H1 (cell line): ENCODE measurements around the gene NELFE. TPM values are rescaled to one million over a fixed set of nuclear protein-coding genes. Genes with fewer than 3 reads are reported as not detected.

ENCODE experiments used
- EP300 ChIP-seq, 2 experiments: IDR thresholded peaks; 1 replicate in 1 of 2; 2 replicates in 1 of 2; pipeline ENCODE4 v1.6.1; 2011 to 2012; ENCODE audit warnings: low read depth in 2 of 2, low read length in 2 of 2, mild to moderate bottlenecking in 2 of 2, borderline replicate concordance in 1 of 2, inconsistent platforms in 1 of 2, moderate library complexity in 1 of 2
- polyA plus RNA-seq, 7 experiments: library from polyadenylated mRNA; depleted of rRNA in 3 of 7; stranded (reverse) in 5 of 7; unstranded in 2 of 7; fragments of >200 nt in 5 of 7; fragments of 200-250 nt in 2 of 7; gene quantifications; 1 replicate in 5 of 7; 2 replicates in 1 of 7; 4 replicates in 1 of 7; pipeline versions ENCODE4 v1.2.1 to v1.2.3, GENCODE V29; 2011 to 2013; ENCODE audit warnings: missing spikeins in 2 of 7, mixed read lengths in 2 of 7
- total RNA-seq: library from RNA; stranded (reverse); fragmentation: NEBNext Ultra II Directional; extraction: Animal tissue kit (Norgen Biotek cat#: 25700); gene quantifications from 2 replicates; pipeline ENCODE4 v1.2.1, GENCODE V29; 2021
- TF ChIP-seq, protein P1 (sequence below): fragments of 300-600 bp; sonication (generic); IDR thresholded peaks from 2 replicates; pipeline ENCODE4 v1.7.1; 2012; ENCODE audit warnings: low read length, moderate library complexity, mild to moderate bottlenecking, inconsistent platforms; ENCODE audit not compliant: insufficient replicate concordance

Gene NELFE
- total and polyA plus RNA-seq, 2 of the 8 experiments (the other 6 are each of a cell fraction or from before 2014, with no cell fraction given) = 49.2 to 71.5 TPM

DNA sequence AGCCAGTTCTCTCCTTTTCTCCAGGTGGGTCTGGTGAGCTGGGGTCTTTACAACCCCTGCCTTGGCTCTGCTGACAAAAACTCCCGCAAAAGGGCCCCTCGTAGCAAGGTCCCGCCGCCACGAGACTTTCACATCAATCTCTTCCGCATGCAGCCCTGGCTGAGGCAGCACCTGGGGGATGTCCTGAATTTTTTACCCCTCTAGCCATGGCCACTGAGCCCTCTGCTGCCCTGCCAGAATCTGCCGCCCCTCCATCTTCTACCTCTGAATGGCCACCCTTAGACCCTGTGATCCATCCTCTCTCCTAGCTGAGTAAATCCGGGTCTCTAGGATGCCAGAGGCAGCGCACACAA, 13.6 kb downstream of the NELFE start (continued):
- TF ChIP-seq, protein P1, sequence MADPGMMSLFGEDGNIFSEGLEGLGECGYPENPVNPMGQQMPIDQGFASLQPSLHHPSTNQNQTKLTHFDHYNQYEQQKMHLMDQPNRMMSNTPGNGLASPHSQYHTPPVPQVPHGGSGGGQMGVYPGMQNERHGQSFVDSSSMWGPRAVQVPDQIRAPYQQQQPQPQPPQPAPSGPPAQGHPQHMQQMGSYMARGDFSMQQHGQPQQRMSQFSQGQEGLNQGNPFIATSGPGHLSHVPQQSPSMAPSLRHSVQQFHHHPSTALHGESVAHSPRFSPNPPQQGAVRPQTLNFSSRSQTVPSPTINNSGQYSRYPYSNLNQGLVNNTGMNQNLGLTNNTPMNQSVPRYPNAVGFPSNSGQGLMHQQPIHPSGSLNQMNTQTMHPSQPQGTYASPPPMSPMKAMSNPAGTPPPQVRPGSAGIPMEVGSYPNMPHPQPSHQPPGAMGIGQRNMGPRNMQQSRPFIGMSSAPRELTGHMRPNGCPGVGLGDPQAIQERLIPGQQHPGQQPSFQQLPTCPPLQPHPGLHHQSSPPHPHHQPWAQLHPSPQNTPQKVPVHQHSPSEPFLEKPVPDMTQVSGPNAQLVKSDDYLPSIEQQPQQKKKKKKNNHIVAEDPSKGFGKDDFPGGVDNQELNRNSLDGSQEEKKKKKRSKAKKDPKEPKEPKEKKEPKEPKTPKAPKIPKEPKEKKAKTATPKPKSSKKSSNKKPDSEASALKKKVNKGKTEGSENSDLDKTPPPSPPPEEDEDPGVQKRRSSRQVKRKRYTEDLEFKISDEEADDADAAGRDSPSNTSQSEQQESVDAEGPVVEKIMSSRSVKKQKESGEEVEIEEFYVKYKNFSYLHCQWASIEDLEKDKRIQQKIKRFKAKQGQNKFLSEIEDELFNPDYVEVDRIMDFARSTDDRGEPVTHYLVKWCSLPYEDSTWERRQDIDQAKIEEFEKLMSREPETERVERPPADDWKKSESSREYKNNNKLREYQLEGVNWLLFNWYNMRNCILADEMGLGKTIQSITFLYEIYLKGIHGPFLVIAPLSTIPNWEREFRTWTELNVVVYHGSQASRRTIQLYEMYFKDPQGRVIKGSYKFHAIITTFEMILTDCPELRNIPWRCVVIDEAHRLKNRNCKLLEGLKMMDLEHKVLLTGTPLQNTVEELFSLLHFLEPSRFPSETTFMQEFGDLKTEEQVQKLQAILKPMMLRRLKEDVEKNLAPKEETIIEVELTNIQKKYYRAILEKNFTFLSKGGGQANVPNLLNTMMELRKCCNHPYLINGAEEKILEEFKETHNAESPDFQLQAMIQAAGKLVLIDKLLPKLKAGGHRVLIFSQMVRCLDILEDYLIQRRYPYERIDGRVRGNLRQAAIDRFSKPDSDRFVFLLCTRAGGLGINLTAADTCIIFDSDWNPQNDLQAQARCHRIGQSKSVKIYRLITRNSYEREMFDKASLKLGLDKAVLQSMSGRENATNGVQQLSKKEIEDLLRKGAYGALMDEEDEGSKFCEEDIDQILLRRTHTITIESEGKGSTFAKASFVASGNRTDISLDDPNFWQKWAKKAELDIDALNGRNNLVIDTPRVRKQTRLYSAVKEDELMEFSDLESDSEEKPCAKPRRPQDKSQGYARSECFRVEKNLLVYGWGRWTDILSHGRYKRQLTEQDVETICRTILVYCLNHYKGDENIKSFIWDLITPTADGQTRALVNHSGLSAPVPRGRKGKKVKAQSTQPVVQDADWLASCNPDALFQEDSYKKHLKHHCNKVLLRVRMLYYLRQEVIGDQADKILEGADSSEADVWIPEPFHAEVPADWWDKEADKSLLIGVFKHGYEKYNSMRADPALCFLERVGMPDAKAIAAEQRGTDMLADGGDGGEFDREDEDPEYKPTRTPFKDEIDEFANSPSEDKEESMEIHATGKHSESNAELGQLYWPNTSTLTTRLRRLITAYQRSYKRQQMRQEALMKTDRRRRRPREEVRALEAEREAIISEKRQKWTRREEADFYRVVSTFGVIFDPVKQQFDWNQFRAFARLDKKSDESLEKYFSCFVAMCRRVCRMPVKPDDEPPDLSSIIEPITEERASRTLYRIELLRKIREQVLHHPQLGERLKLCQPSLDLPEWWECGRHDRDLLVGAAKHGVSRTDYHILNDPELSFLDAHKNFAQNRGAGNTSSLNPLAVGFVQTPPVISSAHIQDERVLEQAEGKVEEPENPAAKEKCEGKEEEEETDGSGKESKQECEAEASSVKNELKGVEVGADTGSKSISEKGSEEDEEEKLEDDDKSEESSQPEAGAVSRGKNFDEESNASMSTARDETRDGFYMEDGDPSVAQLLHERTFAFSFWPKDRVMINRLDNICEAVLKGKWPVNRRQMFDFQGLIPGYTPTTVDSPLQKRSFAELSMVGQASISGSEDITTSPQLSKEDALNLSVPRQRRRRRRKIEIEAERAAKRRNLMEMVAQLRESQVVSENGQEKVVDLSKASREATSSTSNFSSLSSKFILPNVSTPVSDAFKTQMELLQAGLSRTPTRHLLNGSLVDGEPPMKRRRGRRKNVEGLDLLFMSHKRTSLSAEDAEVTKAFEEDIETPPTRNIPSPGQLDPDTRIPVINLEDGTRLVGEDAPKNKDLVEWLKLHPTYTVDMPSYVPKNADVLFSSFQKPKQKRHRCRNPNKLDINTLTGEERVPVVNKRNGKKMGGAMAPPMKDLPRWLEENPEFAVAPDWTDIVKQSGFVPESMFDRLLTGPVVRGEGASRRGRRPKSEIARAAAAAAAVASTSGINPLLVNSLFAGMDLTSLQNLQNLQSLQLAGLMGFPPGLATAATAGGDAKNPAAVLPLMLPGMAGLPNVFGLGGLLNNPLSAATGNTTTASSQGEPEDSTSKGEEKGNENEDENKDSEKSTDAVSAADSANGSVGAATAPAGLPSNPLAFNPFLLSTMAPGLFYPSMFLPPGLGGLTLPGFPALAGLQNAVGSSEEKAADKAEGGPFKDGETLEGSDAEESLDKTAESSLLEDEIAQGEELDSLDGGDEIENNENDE = no peak
- no peak for TF ChIP-seq EP300 (IDR thresholded peaks at IDR 0.05; ENCODE audit: borderline replicate concordance in 1 of 2, low read depth in 2 of 2, low read length in 2 of 2)
